ENCODE results near the gene TMEFF2.

The TMEFF2 gene

GRCh38 chr2:192000196-192000980, 194.3 kb downstream of the TMEFF2 start:
- Histone ChIP-seq H4K20me1 (ENCODE audit: insufficient read depth, low read length, poor library complexity, severe bottlenecking) (no peaks in the 10 kb centered on the region), H3K9me3 (ENCODE audit: insufficient read depth, low read depth, low read length) (no peaks in the 10 kb centered on the region), H3K79me2 (ENCODE audit: insufficient read depth, low read length) (no peaks in the 10 kb centered on the region), H3F3A (ENCODE audit: low read depth) (no peaks in the 10 kb centered on the region), H2AFZ (ENCODE audit: low read length) (peak overlapping the region; percentile 35; the same call in 1 of the 2 replicates), H3K4me2 (ENCODE audit: low read depth, low read length, poor library complexity, severe bottlenecking) (no peak overlapping the region), H3K4me1 (ENCODE audit: insufficient read depth, low read length, poor library complexity, severe bottlenecking) (peaks cover 18% of the 10 kb centered on the region), H3K9me2 (replicated peaks; ENCODE audit: low read depth, low read length) (no peaks in the 10 kb centered on the region), H3K4me3 (ENCODE audit: low read length, poor library complexity, severe bottlenecking) (no peak overlapping the region), H3K27me3 (ENCODE audit: insufficient read depth, low read length, poor library complexity, severe bottlenecking) (no peaks in the 10 kb centered on the region), H3K9ac (ENCODE audit: low read depth, low read length, poor library complexity, severe bottlenecking) (no peak overlapping the region), H3K36me3 (ENCODE audit: insufficient read depth, low read length) (no peaks in the 10 kb centered on the region)
- TF ChIP-seq CTCF (conservative IDR thresholded peaks at IDR 0.05; ENCODE audit: low read length): no peak
- no peak for TF ChIP-seq EZH2phosphoT487 (IDR thresholded peaks at IDR 0.05; ENCODE audit: borderline replicate concordance)

- Histone ChIP-seq H3K9me2 (replicated peaks; ENCODE audit: low read depth, low read length) (no peaks in the 10 kb centered on the region), H3F3A (ENCODE audit: low read depth) (no peaks in the 10 kb centered on the region), H3K9me3 (ENCODE audit: insufficient read depth, low read depth, low read length) (no peaks in the 10 kb centered on the region), H4K20me1 (ENCODE audit: insufficient read depth, low read length, poor library complexity, severe bottlenecking) (no peaks in the 10 kb centered on the region), H3K27me3 (ENCODE audit: insufficient read depth, low read length, poor library complexity, severe bottlenecking) (no peaks in the 10 kb centered on the region), H3K79me2 (ENCODE audit: insufficient read depth, low read length) (no peaks in the 10 kb centered on the region), H3K36me3 (ENCODE audit: insufficient read depth, low read length) (no peaks in the 10 kb centered on the region), H3K9ac (ENCODE audit: low read depth, low read length, poor library complexity, severe bottlenecking) (no peak overlapping the region), H3K4me1 (ENCODE audit: insufficient read depth, low read length, poor library complexity, severe bottlenecking) (peaks cover 9% of the 10 kb centered on the region), H3K4me3 (ENCODE audit: low read length, poor library complexity, severe bottlenecking) (no peak overlapping the region), H3K4me2 (ENCODE audit: low read depth, low read length, poor library complexity, severe bottlenecking) (no peak overlapping the region), H2AFZ (ENCODE audit: low read length) (no peak overlapping the region)
- TF ChIP-seq CTCF (conservative IDR thresholded peaks at IDR 0.05; ENCODE audit: low read length) (no peak), EZH2phosphoT487 (IDR thresholded peaks at IDR 0.05; ENCODE audit: borderline replicate concordance) (no peak)
Measured at GRCh38 chr2:191999101-191999841, 195.5 kb downstream of the TMEFF2 start.

- no peak overlapping the region for H3K9ac ChIP-seq (ENCODE audit: low read depth, low read length, poor library complexity, severe bottlenecking)
- H4K20me1 ChIP-seq (ENCODE audit: insufficient read depth, low read length, poor library complexity, severe bottlenecking): no peaks in the 10 kb centered on the region
- H3K9me3 ChIP-seq (ENCODE audit: insufficient read depth, low read depth, low read length): no peaks in the 10 kb centered on the region
- no peak for TF ChIP-seq CTCF (conservative IDR thresholded peaks at IDR 0.05; ENCODE audit: low read length)
- H3K79me2 ChIP-seq (ENCODE audit: insufficient read depth, low read length): no peaks in the 10 kb centered on the region
- H3K4me3 ChIP-seq (ENCODE audit: low read length, poor library complexity, severe bottlenecking): no peak overlapping the region
- no peaks in the 10 kb centered on the region for H3K27me3 ChIP-seq (ENCODE audit: insufficient read depth, low read length, poor library complexity, severe bottlenecking)
- no peak overlapping the region for H3K4me2 ChIP-seq (ENCODE audit: low read depth, low read length, poor library complexity, severe bottlenecking)
- no peak overlapping the region for H2AFZ ChIP-seq (ENCODE audit: low read length)
- H3F3A ChIP-seq (ENCODE audit: low read depth): no peaks in the 10 kb centered on the region
- peaks cover 10% of the 10 kb centered on the region for H3K4me1 ChIP-seq (ENCODE audit: insufficient read depth, low read length, poor library complexity, severe bottlenecking)
- H3K36me3 ChIP-seq (ENCODE audit: insufficient read depth, low read length): no peaks in the 10 kb centered on the region
- H3K9me2 ChIP-seq (replicated peaks; ENCODE audit: low read depth, low read length): no peaks in the 10 kb centered on the region
Measured at GRCh38 chr2:191995285-191995684, 199.4 kb downstream of the TMEFF2 start.

Data from Loucy (cell line).